ENCODE data around the gene BCL6B.

- TF ChIP-seq CTCF (conservative IDR thresholded peaks at IDR 0.05; ENCODE audit: low read length) (no peak), EZH2phosphoT487 (IDR thresholded peaks at IDR 0.05; ENCODE audit: borderline replicate concordance, low read depth, low read length) (no peak)
Measured at GRCh38 chr17:7041607-7042500, 19.0 kb downstream of the BCL6B start.
